Measurements from ENCODE around the gene MIR17HG. TPM values are rescaled to one million over a fixed set of nuclear protein-coding genes. Genes with fewer than 3 reads are reported as not detected.

The MIR17HG gene
- total RNA-seq, 1 donor from 2014 or later, result 14.5 TPM

DNA sequence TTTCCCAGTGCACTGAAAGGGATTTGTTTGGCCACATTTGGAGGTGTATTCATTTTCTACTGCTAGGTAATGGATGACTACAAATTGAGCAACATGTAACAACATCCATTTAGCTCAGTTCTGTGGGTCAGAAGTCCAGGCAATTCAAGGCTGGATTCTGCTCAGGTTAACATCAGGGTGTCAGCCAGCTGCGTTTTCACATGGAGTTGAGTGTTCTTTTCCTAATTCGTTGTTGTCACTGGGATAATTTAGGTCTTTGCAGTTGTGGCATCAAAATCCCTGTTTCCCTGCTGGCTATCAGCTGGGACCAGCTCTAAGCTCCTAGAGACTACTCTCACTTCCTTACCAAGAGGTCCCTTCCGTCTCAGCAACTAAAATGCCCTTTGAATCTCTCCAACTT, 25.4 kb downstream of the MIR17HG start:
- TF ChIP-seq, protein P1, sequence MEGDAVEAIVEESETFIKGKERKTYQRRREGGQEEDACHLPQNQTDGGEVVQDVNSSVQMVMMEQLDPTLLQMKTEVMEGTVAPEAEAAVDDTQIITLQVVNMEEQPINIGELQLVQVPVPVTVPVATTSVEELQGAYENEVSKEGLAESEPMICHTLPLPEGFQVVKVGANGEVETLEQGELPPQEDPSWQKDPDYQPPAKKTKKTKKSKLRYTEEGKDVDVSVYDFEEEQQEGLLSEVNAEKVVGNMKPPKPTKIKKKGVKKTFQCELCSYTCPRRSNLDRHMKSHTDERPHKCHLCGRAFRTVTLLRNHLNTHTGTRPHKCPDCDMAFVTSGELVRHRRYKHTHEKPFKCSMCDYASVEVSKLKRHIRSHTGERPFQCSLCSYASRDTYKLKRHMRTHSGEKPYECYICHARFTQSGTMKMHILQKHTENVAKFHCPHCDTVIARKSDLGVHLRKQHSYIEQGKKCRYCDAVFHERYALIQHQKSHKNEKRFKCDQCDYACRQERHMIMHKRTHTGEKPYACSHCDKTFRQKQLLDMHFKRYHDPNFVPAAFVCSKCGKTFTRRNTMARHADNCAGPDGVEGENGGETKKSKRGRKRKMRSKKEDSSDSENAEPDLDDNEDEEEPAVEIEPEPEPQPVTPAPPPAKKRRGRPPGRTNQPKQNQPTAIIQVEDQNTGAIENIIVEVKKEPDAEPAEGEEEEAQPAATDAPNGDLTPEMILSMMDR (IDR thresholded peaks at IDR 0.05; ENCODE audit: partially characterized antibody, unreplicated experiment), result no peak
- H3K4me3 Mint-ChIP-seq (ENCODE audit: unreplicated experiment), result no peak overlapping the region
- H3K27ac Mint-ChIP-seq (ENCODE audit: unreplicated experiment), result no peak overlapping the region
- no peaks in the 10 kb centered on the region for H3K27me3 Mint-ChIP-seq (ENCODE audit: unreplicated experiment)
- DNase-seq, result no peak
- H3K4me1 Mint-ChIP-seq (ENCODE audit: low read depth, unreplicated experiment), result peaks cover 7% of the 10 kb centered on the region
- no peaks in the 10 kb centered on the region for H3K36me3 Mint-ChIP-seq (ENCODE audit: unreplicated experiment)
- no peaks in the 10 kb centered on the region for H3K9me3 Mint-ChIP-seq (ENCODE audit: unreplicated experiment)

DNA sequence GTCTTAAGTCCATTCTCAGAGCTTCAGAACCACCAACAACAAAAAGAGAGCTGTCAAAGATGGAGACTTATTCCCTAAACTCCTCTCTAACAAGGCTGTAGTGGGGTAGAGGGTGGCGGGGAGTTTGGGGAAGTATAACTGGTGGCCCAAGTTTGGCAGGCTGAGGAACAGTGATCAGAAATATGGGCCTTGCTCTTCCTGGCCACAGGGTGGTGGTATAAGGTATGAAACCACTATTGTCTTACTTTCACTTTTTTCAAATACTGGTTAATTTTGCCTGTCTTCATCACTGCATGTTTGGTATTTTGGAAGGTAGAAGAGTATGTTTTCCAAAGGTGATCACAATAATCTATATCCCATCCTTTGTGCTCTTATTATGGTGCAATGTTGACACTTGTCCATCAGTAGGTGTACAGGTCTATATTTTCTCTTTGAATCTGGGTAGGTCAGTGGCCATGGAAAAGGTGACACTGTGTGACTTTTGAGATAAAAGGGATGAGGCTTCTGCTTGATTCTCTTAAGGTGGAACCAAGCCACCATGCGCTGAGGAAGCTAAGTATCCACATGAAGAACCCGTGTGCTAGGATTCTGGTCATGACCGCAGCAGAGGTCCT, 27.7 kb downstream of the MIR17HG start:
- Mint-ChIP-seq H3K9me3 (ENCODE audit: unreplicated experiment) (no peaks in the 10 kb centered on the region), H3K4me3 (ENCODE audit: unreplicated experiment) (no peak overlapping the region), H3K36me3 (ENCODE audit: unreplicated experiment) (no peaks in the 10 kb centered on the region), H3K27ac (ENCODE audit: unreplicated experiment) (no peak overlapping the region), H3K4me1 (ENCODE audit: low read depth, unreplicated experiment) (peaks cover 7% of the 10 kb centered on the region), H3K27me3 (ENCODE audit: unreplicated experiment) (no peaks in the 10 kb centered on the region)
- no peak for DNase-seq
- TF ChIP-seq, protein P1 (IDR thresholded peaks at IDR 0.05; ENCODE audit: partially characterized antibody, unreplicated experiment), result peak; percentile 45

DNA sequence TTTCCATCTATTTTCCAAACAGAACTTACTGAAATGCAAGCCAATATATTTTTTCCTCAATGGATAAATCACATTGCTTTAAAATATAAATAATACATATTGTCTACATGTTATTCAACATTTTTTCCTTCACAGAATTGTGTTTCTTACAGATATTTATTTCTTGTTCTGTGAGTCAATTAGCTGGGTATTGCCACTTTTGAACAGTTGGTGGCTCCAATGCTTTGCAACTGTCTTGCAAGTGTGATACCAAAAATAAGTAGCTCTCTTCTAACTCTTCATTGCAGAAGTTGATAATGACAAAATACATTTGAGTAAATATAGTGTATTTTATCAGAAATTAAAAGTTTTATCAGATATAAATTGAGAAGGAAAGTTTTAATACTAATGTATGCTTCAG, 33.9 kb downstream of the MIR17HG start:
- DNase-seq, result no peak
- Mint-ChIP-seq H3K4me3 (ENCODE audit: unreplicated experiment) (no peak overlapping the region), H3K4me1 (ENCODE audit: low read depth, unreplicated experiment) (peaks cover 3% of the 10 kb centered on the region), H3K36me3 (ENCODE audit: unreplicated experiment) (no peaks in the 10 kb centered on the region), H3K27me3 (ENCODE audit: unreplicated experiment) (no peaks in the 10 kb centered on the region), H3K9me3 (ENCODE audit: unreplicated experiment) (no peaks in the 10 kb centered on the region), H3K27ac (ENCODE audit: unreplicated experiment) (no peak overlapping the region)
- TF ChIP-seq, protein P1 (IDR thresholded peaks at IDR 0.05; ENCODE audit: partially characterized antibody, unreplicated experiment), result no peak

DNA sequence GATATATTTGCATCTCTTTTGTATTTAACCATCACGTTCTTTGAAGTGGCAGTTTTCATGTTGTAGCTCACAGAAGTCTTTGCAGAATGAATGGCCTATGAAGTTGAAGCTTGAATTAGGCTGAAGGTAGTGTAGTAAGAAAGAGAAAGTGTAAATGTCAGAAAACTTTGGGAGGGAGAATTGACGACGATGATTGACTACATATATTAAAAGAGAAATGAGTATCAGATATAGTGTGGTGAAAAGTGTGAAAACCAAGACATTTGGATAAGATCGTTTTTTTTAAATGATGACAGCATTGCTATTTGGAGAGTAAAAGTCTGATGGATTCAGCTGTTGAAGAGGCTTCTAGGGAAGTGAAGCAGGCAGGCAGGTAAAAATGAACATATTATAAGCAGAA, 36.3 kb downstream of the MIR17HG start:
- no peak for DNase-seq
- TF ChIP-seq, protein P1 (IDR thresholded peaks at IDR 0.05; ENCODE audit: partially characterized antibody, unreplicated experiment), result no peak
- no peak overlapping the region for H3K27ac Mint-ChIP-seq (ENCODE audit: unreplicated experiment)
- H3K4me1 Mint-ChIP-seq (ENCODE audit: low read depth, unreplicated experiment), result peaks cover 3% of the 10 kb centered on the region
- H3K36me3 Mint-ChIP-seq (ENCODE audit: unreplicated experiment), result no peaks in the 10 kb centered on the region
- no peaks in the 10 kb centered on the region for H3K27me3 Mint-ChIP-seq (ENCODE audit: unreplicated experiment)
- H3K9me3 Mint-ChIP-seq (ENCODE audit: unreplicated experiment), result no peaks in the 10 kb centered on the region
- H3K4me3 Mint-ChIP-seq (ENCODE audit: unreplicated experiment), result no peak overlapping the region

DNA sequence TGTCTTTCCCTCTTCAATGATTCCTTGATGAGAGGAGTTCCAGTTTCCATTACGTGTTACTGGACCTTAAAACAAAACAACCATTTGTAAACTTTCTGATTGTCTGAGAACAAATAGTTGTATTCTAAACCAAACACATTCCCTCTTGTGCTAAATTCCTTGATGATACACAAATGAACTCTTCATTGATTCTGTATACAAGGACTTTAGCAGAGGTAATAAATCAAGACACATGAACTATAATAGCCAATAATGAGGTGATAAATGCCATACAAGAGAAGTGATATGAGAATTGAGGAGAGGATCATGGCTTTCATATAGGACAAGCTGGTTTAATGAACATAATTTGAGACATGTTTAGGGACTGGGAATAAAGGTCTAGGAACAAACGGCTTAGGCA, 37.4 kb downstream of the MIR17HG start:
- Mint-ChIP-seq H3K4me1 (ENCODE audit: low read depth, unreplicated experiment) (peaks cover 3% of the 10 kb centered on the region), H3K27ac (ENCODE audit: unreplicated experiment) (no peak overlapping the region), H3K36me3 (ENCODE audit: unreplicated experiment) (no peaks in the 10 kb centered on the region), H3K27me3 (ENCODE audit: unreplicated experiment) (no peaks in the 10 kb centered on the region), H3K9me3 (ENCODE audit: unreplicated experiment) (no peaks in the 10 kb centered on the region), H3K4me3 (ENCODE audit: unreplicated experiment) (no peak overlapping the region)
- no peak for DNase-seq
- TF ChIP-seq, protein P1 (IDR thresholded peaks at IDR 0.05; ENCODE audit: partially characterized antibody, unreplicated experiment), result no peak
